GM12801 (cell line): ENCODE measurements around the gene EME2.

Source experiments
- TF ChIP-seq, protein P1 (sequence below): IDR thresholded peaks from one replicate; pipeline ENCODE4 v1.5.1; 2011; ENCODE audit warnings: control low read depth; ENCODE audit not compliant: insufficient read length; ENCODE audit errors: extremely low read depth

EME2 gene

DNA sequence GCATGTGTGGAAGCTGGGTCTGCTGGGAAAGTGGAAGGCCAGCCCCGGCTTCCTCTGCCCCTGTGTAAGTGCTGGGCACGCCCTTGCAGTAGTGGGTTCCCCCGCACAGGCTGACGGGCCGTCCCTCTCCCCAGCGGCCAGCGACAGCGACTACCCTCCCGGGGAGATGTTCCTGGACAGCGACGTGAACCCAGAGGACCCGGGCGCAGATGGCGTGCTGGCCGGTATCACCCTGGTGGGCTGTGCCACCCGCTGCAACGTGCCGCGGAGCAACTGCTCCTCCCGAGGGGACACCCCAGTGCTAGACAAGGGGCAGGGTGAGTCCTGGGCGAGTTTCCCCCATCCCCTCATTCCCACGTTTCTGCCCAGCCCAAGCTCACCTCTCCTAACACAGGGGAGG lies 6.8 kb upstream of the EME2 start:
- TF ChIP-seq, protein P1, sequence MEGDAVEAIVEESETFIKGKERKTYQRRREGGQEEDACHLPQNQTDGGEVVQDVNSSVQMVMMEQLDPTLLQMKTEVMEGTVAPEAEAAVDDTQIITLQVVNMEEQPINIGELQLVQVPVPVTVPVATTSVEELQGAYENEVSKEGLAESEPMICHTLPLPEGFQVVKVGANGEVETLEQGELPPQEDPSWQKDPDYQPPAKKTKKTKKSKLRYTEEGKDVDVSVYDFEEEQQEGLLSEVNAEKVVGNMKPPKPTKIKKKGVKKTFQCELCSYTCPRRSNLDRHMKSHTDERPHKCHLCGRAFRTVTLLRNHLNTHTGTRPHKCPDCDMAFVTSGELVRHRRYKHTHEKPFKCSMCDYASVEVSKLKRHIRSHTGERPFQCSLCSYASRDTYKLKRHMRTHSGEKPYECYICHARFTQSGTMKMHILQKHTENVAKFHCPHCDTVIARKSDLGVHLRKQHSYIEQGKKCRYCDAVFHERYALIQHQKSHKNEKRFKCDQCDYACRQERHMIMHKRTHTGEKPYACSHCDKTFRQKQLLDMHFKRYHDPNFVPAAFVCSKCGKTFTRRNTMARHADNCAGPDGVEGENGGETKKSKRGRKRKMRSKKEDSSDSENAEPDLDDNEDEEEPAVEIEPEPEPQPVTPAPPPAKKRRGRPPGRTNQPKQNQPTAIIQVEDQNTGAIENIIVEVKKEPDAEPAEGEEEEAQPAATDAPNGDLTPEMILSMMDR: no peak

DNA sequence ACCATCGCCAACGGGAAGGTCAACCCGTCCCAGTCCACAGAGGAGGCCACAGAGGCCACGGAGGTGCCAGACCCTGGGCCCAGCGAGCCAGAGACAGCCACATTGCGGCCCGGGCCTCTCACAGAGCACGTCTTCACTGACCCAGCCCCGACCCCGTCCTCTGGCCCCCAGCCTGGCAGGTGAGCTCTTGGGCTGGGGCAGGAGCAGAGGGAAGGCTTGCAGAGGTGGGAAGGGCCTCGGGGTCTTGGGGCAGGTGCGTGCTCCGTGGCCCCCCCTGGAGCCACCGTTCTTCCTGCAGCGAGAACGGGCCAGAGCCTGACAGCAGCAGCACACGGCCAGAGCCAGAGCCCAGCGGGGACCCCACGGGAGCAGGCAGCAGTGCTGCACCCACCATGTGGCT lies 6.4 kb upstream of the EME2 start:
- TF ChIP-seq, protein P1: no peak

DNA sequence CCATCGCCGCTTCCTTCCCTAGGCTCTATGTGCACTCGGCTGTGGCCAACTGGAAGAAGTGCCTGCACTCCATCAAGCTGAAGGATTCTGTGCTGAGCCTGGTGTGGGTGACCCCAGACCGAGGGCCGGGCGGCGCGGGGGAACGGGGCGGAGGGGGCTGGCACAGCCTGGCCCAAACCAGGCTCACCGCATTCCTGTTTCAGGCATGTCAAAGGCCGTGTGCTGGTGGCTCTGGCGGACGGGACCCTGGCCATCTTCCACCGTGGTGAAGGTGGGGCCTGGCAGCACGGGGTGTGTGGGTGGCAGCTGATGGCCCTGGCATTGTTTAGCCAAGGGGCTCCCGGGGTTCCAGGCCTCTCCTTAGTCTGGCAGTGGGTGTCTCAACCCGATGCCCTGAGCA lies 5.9 kb upstream of the EME2 start:
- TF ChIP-seq, protein P1: no peak

DNA sequence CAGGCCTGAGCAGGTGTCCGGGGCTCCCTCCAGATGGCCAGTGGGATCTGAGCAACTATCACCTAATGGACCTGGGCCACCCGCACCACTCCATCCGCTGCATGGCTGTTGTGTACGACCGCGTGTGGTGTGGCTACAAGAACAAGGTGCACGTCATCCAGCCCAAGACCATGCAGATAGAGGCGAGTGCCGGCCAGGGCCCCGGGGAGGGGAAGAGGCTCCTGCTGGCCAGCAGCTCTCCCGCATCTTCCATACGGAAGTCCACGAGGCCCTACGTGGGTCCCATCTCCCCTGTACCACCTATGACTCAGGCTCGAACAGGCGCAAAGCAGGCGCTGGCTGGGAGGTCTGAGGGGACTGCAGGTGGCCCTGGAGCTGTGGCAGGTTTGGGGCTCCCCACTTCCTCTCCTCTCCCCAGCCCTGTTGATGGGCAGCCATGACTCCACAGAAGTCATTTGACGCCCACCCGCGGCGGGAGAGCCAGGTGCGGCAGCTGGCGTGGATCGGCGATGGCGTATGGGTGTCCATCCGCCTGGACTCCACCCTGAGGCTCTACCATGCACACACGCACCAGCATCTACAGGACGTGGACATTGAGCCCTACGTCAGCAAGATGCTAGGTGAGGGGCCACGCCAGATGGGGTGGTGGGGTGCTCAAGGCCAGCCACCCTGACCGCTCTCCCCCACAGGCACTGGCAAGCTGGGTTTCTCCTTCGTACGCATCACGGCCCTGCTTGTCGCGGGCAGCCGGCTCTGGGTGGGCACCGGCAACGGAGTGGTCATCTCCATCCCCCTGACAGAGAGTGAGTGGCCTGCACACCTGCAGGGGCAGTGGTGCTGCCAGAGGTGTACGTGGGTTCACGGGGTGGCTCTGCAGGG lies 5.3 kb upstream of the EME2 start:
- TF ChIP-seq, protein P1: no peak

DNA sequence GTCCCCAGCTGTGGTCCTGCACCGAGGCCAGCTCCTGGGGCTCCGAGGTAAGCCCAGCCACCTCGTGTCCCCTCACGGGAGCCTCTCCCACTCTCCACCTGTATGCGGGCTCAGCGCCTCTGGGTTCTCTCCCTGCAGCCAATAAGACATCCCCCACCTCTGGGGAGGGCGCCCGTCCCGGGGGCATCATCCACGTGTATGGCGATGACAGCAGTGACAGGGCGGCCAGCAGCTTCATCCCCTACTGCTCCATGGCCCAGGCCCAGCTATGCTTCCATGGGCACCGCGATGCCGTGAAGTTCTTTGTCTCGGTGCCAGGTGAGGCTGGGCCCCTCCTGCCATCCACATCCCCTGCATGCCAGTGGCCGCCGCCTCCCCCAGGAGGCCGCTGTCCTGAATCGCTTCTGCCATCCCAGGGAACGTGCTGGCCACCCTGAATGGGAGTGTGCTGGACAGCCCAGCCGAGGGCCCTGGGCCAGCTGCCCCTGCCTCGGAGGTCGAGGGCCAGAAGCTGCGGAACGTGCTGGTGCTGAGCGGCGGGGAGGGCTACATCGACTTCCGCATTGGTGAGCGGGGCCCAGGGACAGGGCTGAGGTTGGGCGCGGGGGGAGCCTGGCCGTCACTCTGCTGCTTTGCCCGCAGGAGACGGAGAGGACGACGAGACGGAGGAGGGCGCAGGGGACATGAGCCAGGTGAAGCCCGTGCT lies 4.4 kb upstream of the EME2 start:
- TF ChIP-seq, protein P1: no peak

DNA sequence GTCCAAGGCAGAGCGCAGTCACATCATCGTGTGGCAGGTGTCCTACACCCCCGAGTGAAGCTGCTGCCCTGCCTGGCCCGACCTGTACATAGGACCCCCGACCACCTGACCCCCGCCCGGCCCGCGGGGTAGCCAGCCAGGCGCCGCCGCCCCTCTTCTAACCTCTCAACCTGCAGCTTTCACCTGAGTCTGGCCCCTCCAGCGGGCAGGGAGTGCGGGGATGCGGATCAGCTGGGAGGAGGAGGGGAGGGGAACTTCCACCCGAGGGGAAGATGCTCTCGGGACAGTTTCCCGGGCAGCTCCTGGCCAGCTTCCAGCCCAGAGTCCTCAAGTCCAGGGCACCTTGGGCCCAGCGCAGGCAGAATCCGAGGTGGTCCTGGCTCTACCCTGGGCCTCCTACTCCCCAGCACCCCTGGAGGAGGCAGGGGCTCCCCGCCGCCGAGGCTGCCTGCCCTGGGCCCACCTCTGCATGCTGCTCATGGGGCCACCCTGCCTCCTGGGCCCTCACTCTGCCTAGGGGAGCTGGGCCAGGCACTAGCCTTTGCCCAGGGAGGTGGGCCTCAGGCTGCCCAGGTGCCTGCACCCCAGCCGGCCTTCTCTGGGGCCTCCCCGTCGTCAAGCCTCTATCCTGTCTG lies 3.7 kb upstream of the EME2 start:
- TF ChIP-seq, protein P1: no peak
